AG04450 (cell line): Measurements from ENCODE around the gene APBB2. TPM values are rescaled to one million over a fixed set of nuclear protein-coding genes. Genes with fewer than 3 reads are reported as not detected.
"Not testable (repeated sequence)": the region's sequence is repeated elsewhere in the genome, so short reads cannot be mapped to it uniquely, and the experiment has no call there.

Experiments used
- CTCF ChIA-PET: fragments of 300-600, 350-600 bp; formaldehyde crosslinking; extraction: SDS; loops from one replicate; lab custom pipeline; 2022; ENCODE audit warnings: antibody characterized with exemption, inconsistent platforms; lab: Charles Lee
- POLR2A ChIA-PET: fragments of 350-600 bp; formaldehyde crosslinking; extraction: SDS; loops from one replicate; lab custom pipeline; 2021; ENCODE audit warnings: antibody characterized with exemption, inconsistent platforms; lab: Yijun Ruan, JAX
- DNase-seq: peaks from one replicate; pipeline ENCODE4 v3.0.0-alpha.2; 2011; ENCODE audit warnings: low read depth, low spot score
- H3K27ac ChIP-seq: one replicate; pipeline ENCODE4 v1.5.1; 2012; ENCODE audit warnings: low read depth, low read length, control low read depth
- H3K27me3 ChIP-seq: one replicate; pipeline ENCODE4 v1.6.0; 2012; ENCODE audit warnings: low read length; ENCODE audit not compliant: control insufficient read depth, insufficient read depth
- H3K4me3 ChIP-seq: 2 replicates; pipeline ENCODE4 v1.5.1; 2011; ENCODE audit warnings: mild to moderate bottlenecking, low read depth, low read length, control low read depth
- H3K9me3 ChIP-seq: 2 replicates; pipeline ENCODE4 v1.5.1; 2012; ENCODE audit warnings: low read length; ENCODE audit not compliant: control insufficient read depth, insufficient read depth
- CTCF ChIP-seq: IDR thresholded peaks from 2 replicates; pipeline ENCODE4 v1.5.1; 2011; ENCODE audit warnings: low read depth, low read length, control low read depth, inconsistent platforms
- polyA plus RNA-seq: library from polyadenylated mRNA; depleted of rRNA; stranded (reverse); fragments of >200 nt; gene quantifications from 2 replicates; pipeline ENCODE4 v1.2.3, GENCODE V29; 2011

APBB2 gene
- polyA plus RNA-seq, 1 experiment, result 52.7 TPM

GRCh38 chr4:41000356-41000755 is 214.0 kb downstream of the APBB2 start:
- ChIA-PET POLR2A (no interaction called here), CTCF (no interaction called here)
- Histone ChIP-seq H3K9me3 (peaks cover 3% of the 10 kb centered on the region; the same call in 1 of the 2 replicates), H3K27me3 (no peaks in the 10 kb centered on the region), H3K4me3 (no peak overlapping the region), H3K27ac (no peak overlapping the region)
- no peak for TF ChIP-seq CTCF
- no peak for DNase-seq

DNA sequence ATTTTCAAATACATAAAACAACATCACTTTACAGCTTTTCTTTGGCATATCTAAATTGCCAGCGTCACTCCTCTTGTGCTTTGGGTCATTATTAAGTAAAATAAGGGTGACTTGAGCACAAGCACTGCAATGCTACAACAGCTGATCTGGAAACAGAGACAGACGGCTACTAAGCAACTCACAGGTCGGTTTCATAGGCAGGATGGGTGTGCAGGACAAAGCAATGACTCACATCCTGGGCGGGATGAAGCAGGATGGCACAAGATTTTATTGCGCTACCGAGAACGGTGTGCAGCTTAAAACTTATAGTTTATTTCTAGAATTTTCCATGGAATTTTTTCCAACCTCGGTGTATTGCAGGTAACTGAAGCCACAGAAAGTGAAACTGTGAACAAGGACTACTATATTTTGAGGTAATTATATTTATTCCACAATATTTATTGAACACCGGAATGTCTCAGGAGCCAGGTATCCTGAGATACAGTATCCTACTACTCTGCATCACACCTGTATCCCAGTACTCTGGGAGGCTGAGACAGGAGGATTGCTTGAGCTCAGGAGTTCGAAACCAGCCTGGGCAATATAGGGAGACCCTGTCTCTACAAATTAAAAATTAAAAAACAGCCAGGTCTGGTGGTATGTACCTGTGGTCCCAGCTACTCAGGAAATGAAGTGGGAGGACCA is 215.5 kb downstream of the APBB2 start:
- ChIA-PET CTCF (interaction anchor here (1.6 kb wide), 1 partner anchor 22 kb away, joined by 10 read pairs; no protein-coding TSS in a partner anchor), POLR2A (no interaction called here)
- peaks cover 3% of the 10 kb centered on the region; the same call in 1 of the 2 replicates for H3K9me3 ChIP-seq
- TF ChIP-seq CTCF, result no peak
- no peak overlapping the region for H3K4me3 ChIP-seq
- no peak for DNase-seq
- H3K27ac ChIP-seq, result no peak overlapping the region
- H3K27me3 ChIP-seq, result no peaks in the 10 kb centered on the region

DNA sequence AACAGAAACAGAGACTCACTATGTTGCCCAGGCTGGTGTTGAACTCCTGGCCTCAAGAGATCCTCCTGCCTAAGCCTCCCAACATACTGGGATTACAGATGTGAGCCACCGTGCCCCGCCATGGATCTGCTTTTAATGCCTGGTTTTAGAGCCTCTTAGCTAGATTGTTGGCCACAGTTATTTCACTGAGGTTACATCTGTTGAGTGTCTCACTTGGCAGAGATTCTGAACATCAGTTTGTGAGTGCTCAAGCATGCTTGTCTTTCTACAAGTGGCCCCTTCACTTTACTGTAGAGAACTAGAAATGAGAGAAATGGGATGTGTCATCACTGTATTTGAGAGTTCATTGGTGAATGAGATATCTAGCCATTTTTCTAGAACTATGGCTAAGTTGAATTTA is 218.5 kb downstream of the APBB2 start:
- H3K4me3 ChIP-seq, result no peak overlapping the region
- peaks cover 3% of the 10 kb centered on the region; the same call in 1 of the 2 replicates for H3K9me3 ChIP-seq
- POLR2A ChIA-PET, result interaction anchor here (1.0 kb wide), 1 partner anchor 218 kb away, joined by 8 read pairs; the partner anchor contains the start of gene APBB2
- no peaks in the 10 kb centered on the region for H3K27me3 ChIP-seq
- no peak for TF ChIP-seq CTCF
- peak overlapping the region; percentile 0 for H3K27ac ChIP-seq
- DNase-seq, result no peak
- CTCF ChIA-PET, result no interaction called here

GRCh38 chr4:40994321-40994720 is 220.0 kb downstream of the APBB2 start:
- H3K4me3 ChIP-seq, H3K9me3 ChIP-seq, H3K27ac ChIP-seq, DNase-seq, H3K27me3 ChIP-seq: not testable (repeated sequence)
- ChIA-PET POLR2A (interaction anchor here (0.7 kb wide), 1 partner anchor 13 kb away, joined by 4 read pairs; no protein-coding TSS in a partner anchor), CTCF (interaction anchor here (1.4 kb wide), 1 partner anchor 220 kb away, joined by 9 read pairs; the partner anchor contains the start of gene APBB2)

GRCh38 chr4:40993296-40993693 is 221.0 kb downstream of the APBB2 start:
- H3K9me3 ChIP-seq, H3K4me3 ChIP-seq, H3K27me3 ChIP-seq, DNase-seq, CTCF ChIA-PET: not testable (repeated sequence)
- POLR2A ChIA-PET, result interaction anchor here (0.7 kb wide), 1 partner anchor 263 kb away, joined by 12 read pairs; the partner anchor contains the start of gene UCHL1
- peak overlapping the region; percentile 58 for H3K27ac ChIP-seq
